ENCODE measurements around the gene PRKAA1. TPM values are rescaled to one million over a fixed set of nuclear protein-coding genes. Genes with fewer than 3 reads are reported as not detected.

The PRKAA1 gene
- total RNA-seq, 1 experiment from 2014 or later: 31.2 TPM

DNA sequence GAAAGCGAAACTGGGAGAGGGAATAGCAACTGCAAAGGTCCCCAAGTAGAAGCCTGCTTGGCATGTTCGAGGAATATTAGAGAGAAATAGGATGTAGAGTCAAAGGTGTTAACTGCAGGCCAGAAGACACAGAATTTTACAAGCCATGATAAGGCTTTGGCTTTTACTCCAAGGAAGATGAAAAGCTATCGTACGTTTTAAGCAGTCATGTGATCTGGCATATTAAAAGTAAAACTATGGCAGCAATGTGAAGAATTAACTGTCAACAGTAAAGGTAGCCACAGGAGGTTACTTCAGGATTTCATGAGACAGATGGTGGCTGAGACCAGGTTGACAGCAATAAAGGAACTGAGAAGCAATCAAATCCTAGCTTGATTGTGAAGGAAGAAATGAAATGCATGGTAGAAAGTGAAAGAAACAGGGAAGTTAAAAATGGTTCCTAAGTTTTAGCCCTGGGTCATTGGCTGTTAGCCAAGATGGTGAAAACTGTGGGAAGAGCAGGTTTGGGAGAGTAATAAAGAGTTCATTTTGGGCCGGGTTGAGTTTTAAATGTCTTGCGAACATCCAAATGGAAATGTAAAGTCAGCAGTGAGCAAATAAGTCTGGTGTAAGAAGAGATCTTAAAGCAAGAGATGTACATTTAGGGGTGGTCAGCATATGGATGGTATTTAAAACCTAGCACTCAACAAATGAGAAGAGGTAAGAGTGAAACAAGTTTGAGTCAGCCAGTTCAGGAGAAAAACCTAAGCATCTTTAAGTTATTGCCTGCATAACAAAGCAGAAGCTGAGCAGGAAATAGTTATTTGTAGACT is 22.1 kb downstream of the PRKAA1 start (continued):
- TF ChIP-seq, protein P1, sequence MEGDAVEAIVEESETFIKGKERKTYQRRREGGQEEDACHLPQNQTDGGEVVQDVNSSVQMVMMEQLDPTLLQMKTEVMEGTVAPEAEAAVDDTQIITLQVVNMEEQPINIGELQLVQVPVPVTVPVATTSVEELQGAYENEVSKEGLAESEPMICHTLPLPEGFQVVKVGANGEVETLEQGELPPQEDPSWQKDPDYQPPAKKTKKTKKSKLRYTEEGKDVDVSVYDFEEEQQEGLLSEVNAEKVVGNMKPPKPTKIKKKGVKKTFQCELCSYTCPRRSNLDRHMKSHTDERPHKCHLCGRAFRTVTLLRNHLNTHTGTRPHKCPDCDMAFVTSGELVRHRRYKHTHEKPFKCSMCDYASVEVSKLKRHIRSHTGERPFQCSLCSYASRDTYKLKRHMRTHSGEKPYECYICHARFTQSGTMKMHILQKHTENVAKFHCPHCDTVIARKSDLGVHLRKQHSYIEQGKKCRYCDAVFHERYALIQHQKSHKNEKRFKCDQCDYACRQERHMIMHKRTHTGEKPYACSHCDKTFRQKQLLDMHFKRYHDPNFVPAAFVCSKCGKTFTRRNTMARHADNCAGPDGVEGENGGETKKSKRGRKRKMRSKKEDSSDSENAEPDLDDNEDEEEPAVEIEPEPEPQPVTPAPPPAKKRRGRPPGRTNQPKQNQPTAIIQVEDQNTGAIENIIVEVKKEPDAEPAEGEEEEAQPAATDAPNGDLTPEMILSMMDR (IDR thresholded peaks at IDR 0.05): no peak
- TF ChIP-seq ZNF232 (CRISPR knock-in tag; IDR thresholded peaks at IDR 0.05) (no peak), ZNF396 (CRISPR knock-in tag; IDR thresholded peaks at IDR 0.05; ENCODE audit: borderline replicate concordance) (no peak)
- TF ChIP-seq, protein P2, sequence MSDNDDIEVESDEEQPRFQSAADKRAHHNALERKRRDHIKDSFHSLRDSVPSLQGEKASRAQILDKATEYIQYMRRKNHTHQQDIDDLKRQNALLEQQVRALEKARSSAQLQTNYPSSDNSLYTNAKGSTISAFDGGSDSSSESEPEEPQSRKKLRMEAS (CRISPR knock-in tag; IDR thresholded peaks at IDR 0.05): no peak

DNA sequence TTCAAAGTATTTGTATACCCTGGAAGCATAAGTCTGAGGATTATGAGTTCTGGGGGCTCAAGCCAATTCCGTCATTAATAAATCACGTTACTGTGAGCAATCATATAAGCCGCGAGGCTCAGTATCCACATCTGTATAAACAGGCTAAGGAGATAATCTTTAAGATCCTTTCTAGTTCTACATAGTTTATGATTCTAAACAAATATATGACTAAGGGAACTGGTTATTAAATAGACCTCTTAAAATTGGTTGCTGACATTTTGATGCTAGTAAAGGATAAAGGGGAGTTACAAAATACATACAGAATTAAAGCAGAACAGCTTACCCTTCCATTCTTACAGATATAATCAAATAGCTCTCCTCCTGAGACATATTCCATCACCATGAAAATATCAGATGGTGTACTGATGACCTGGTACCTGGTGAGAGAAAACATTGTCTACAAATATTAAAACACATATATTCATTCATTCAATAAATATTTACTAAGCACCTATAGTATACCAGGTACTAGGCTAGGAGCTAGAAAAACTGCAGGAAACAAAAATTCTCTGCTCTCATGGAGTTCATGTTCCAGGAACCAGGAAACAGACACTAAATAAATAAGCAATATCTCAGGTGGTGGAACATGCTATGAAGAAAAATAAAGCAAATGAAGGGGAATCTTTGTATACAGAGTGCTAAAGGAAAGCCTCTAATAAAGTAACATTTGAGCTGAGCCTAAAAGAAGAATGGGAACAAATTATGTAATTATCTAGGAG is 22.9 kb downstream of the PRKAA1 start:
- H3K4me1 Mint-ChIP-seq: no peaks in the 10 kb centered on the region
- no peak for DNase-seq (ENCODE audit: low spot score)
- ChIA-PET POLR2A (no interaction called here), CTCF (no interaction called here)
- no peak for ATAC-seq
- H3K27me3 Mint-ChIP-seq (ENCODE audit: low read depth): no peaks in the 10 kb centered on the region
- H3K27ac Mint-ChIP-seq: no peak overlapping the region
- H3K4me3 Mint-ChIP-seq: no peak overlapping the region
- TF ChIP-seq ZNF423 (CRISPR knock-in tag; IDR thresholded peaks at IDR 0.05) (no peak), RELA (CRISPR knock-in tag; IDR thresholded peaks at IDR 0.05; ENCODE audit: borderline replicate concordance) (no peak), FOXJ3 (CRISPR knock-in tag; IDR thresholded peaks at IDR 0.05; ENCODE audit: borderline replicate concordance) (no peak), ESRRA (CRISPR knock-in tag; IDR thresholded peaks at IDR 0.05; ENCODE audit: borderline replicate concordance) (no peak), JAZF1 (CRISPR knock-in tag; IDR thresholded peaks at IDR 0.05) (no peak), SMAD4 (CRISPR knock-in tag; IDR thresholded peaks at IDR 0.05) (no peak), MYBL2 (CRISPR knock-in tag; IDR thresholded peaks at IDR 0.05) (no peak), TP53 (CRISPR knock-in tag; IDR thresholded peaks at IDR 0.05) (no peak)
- TF ChIP-seq, protein P2 (CRISPR knock-in tag; IDR thresholded peaks at IDR 0.05): no peak
- TF ChIP-seq, protein P3, sequence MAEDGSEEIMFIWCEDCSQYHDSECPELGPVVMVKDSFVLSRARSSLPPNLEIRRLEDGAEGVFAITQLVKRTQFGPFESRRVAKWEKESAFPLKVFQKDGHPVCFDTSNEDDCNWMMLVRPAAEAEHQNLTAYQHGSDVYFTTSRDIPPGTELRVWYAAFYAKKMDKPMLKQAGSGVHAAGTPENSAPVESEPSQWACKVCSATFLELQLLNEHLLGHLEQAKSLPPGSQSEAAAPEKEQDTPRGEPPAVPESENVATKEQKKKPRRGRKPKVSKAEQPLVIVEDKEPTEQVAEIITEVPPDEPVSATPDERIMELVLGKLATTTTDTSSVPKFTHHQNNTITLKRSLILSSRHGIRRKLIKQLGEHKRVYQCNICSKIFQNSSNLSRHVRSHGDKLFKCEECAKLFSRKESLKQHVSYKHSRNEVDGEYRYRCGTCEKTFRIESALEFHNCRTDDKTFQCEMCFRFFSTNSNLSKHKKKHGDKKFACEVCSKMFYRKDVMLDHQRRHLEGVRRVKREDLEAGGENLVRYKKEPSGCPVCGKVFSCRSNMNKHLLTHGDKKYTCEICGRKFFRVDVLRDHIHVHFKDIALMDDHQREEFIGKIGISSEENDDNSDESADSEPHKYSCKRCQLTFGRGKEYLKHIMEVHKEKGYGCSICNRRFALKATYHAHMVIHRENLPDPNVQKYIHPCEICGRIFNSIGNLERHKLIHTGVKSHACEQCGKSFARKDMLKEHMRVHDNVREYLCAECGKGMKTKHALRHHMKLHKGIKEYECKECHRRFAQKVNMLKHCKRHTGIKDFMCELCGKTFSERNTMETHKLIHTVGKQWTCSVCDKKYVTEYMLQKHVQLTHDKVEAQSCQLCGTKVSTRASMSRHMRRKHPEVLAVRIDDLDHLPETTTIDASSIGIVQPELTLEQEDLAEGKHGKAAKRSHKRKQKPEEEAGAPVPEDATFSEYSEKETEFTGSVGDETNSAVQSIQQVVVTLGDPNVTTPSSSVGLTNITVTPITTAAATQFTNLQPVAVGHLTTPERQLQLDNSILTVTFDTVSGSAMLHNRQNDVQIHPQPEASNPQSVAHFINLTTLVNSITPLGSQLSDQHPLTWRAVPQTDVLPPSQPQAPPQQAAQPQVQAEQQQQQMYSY (CRISPR knock-in tag; IDR thresholded peaks at IDR 0.05): no peak
- TF ChIP-seq, protein P4, sequence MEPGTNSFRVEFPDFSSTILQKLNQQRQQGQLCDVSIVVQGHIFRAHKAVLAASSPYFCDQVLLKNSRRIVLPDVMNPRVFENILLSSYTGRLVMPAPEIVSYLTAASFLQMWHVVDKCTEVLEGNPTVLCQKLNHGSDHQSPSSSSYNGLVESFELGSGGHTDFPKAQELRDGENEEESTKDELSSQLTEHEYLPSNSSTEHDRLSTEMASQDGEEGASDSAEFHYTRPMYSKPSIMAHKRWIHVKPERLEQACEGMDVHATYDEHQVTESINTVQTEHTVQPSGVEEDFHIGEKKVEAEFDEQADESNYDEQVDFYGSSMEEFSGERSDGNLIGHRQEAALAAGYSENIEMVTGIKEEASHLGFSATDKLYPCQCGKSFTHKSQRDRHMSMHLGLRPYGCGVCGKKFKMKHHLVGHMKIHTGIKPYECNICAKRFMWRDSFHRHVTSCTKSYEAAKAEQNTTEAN (CRISPR knock-in tag; IDR thresholded peaks at IDR 0.05): no peak
- TF ChIP-seq, protein P5, sequence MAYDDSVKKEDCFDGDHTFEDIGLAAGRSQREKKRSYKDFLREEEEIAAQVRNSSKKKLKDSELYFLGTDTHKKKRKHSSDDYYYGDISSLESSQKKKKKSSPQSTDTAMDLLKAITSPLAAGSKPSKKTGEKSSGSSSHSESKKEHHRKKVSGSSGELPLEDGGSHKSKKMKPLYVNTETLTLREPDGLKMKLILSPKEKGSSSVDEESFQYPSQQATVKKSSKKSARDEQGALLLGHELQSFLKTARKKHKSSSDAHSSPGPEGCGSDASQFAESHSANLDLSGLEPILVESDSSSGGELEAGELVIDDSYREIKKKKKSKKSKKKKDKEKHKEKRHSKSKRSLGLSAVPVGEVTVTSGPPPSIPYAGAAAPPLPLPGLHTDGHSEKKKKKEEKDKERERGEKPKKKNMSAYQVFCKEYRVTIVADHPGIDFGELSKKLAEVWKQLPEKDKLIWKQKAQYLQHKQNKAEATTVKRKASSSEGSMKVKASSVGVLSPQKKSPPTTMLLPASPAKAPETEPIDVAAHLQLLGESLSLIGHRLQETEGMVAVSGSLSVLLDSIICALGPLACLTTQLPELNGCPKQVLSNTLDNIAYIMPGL (CRISPR knock-in tag; IDR thresholded peaks at IDR 0.05): no peak
- TF ChIP-seq, protein P6, sequence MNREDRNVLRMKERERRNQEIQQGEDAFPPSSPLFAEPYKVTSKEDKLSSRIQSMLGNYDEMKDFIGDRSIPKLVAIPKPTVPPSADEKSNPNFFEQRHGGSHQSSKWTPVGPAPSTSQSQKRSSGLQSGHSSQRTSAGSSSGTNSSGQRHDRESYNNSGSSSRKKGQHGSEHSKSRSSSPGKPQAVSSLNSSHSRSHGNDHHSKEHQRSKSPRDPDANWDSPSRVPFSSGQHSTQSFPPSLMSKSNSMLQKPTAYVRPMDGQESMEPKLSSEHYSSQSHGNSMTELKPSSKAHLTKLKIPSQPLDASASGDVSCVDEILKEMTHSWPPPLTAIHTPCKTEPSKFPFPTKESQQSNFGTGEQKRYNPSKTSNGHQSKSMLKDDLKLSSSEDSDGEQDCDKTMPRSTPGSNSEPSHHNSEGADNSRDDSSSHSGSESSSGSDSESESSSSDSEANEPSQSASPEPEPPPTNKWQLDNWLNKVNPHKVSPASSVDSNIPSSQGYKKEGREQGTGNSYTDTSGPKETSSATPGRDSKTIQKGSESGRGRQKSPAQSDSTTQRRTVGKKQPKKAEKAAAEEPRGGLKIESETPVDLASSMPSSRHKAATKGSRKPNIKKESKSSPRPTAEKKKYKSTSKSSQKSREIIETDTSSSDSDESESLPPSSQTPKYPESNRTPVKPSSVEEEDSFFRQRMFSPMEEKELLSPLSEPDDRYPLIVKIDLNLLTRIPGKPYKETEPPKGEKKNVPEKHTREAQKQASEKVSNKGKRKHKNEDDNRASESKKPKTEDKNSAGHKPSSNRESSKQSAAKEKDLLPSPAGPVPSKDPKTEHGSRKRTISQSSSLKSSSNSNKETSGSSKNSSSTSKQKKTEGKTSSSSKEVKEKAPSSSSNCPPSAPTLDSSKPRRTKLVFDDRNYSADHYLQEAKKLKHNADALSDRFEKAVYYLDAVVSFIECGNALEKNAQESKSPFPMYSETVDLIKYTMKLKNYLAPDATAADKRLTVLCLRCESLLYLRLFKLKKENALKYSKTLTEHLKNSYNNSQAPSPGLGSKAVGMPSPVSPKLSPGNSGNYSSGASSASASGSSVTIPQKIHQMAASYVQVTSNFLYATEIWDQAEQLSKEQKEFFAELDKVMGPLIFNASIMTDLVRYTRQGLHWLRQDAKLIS (CRISPR knock-in tag; IDR thresholded peaks at IDR 0.05; ENCODE audit: borderline replicate concordance): no peak
- TF ChIP-seq, protein P7, sequence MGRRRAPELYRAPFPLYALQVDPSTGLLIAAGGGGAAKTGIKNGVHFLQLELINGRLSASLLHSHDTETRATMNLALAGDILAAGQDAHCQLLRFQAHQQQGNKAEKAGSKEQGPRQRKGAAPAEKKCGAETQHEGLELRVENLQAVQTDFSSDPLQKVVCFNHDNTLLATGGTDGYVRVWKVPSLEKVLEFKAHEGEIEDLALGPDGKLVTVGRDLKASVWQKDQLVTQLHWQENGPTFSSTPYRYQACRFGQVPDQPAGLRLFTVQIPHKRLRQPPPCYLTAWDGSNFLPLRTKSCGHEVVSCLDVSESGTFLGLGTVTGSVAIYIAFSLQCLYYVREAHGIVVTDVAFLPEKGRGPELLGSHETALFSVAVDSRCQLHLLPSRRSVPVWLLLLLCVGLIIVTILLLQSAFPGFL (CRISPR knock-in tag; IDR thresholded peaks at IDR 0.05; ENCODE audit: borderline replicate concordance): no peak
- TF ChIP-seq, protein P8, sequence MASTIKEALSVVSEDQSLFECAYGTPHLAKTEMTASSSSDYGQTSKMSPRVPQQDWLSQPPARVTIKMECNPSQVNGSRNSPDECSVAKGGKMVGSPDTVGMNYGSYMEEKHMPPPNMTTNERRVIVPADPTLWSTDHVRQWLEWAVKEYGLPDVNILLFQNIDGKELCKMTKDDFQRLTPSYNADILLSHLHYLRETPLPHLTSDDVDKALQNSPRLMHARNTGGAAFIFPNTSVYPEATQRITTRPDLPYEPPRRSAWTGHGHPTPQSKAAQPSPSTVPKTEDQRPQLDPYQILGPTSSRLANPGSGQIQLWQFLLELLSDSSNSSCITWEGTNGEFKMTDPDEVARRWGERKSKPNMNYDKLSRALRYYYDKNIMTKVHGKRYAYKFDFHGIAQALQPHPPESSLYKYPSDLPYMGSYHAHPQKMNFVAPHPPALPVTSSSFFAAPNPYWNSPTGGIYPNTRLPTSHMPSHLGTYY (CRISPR knock-in tag; IDR thresholded peaks at IDR 0.05): no peak
- H3K36me3 Mint-ChIP-seq: peaks cover 29% of the 10 kb centered on the region
- no peaks in the 10 kb centered on the region for H3K9me3 Mint-ChIP-seq

Data from WTC11 (cell line).